ENCODE results near the gene ANKRD44. TPM values are rescaled to one million over a fixed set of nuclear protein-coding genes. Genes with fewer than 3 reads are reported as not detected.

ANKRD44 gene
- total RNA-seq, 2 experiments from 2014 or later, result 223 to 283 TPM

GRCh38 chr2:197196541-197197180 is 113.9 kb downstream of the ANKRD44 start:
- POLR2A ChIA-PET, result interaction anchor here (1.2 kb wide), 1 partner anchor 112 kb away, joined by 3 read pairs; no protein-coding TSS in a partner anchor
- no peaks in the 10 kb centered on the region for H3K9me3 Mint-ChIP-seq
- no peaks in the 10 kb centered on the region for H3K27me3 Mint-ChIP-seq
- CTCF ChIA-PET, result interaction anchor here (0.5 kb wide), 1 partner anchor 343 kb away, joined by 4 read pairs; no protein-coding TSS in a partner anchor
- peaks cover 39% of the 10 kb centered on the region for H3K36me3 Mint-ChIP-seq (ENCODE audit: low read depth)
- peaks cover 85% of the 10 kb centered on the region for H3K4me1 Mint-ChIP-seq
- no peak for DNase-seq
- H3K4me3 Mint-ChIP-seq, result peak overlapping the region; percentile 82
- peak overlapping the region; percentile 94 for H3K27ac Mint-ChIP-seq

- H3K27ac Mint-ChIP-seq, result peak overlapping the region; percentile 94
- no peaks in the 10 kb centered on the region for H3K27me3 Mint-ChIP-seq
- peaks cover 85% of the 10 kb centered on the region for H3K4me1 Mint-ChIP-seq
- CTCF ChIA-PET, result interaction anchor here (0.6 kb wide), 1 partner anchor 7 kb away, joined by 3 read pairs; no protein-coding TSS in a partner anchor
- no peaks in the 10 kb centered on the region for H3K9me3 Mint-ChIP-seq
- DNase-seq, result no peak
- POLR2A ChIA-PET, result interaction anchor here (1.2 kb wide), 1 partner anchor 113 kb away, joined by 3 read pairs; no protein-coding TSS in a partner anchor
- H3K36me3 Mint-ChIP-seq (ENCODE audit: low read depth), result peaks cover 32% of the 10 kb centered on the region
- H3K4me3 Mint-ChIP-seq, result peak overlapping the region; percentile 2
Observed at GRCh38 chr2:197195518-197195917, 115.1 kb downstream of the ANKRD44 start.

- POLR2A ChIA-PET, result interaction anchor here (0.6 kb wide), 2 partner anchors 45 to 116 kb away, joined by 3 to 5 read pairs; no protein-coding TSS in a partner anchor
- no peaks in the 10 kb centered on the region for H3K9me3 Mint-ChIP-seq
- H3K4me3 Mint-ChIP-seq, result peak overlapping the region; percentile 4
- peak; percentile 62 for DNase-seq
- H3K36me3 Mint-ChIP-seq (ENCODE audit: low read depth), result peaks cover 23% of the 10 kb centered on the region
- H3K4me1 Mint-ChIP-seq, result peaks cover 82% of the 10 kb centered on the region
- H3K27me3 Mint-ChIP-seq, result no peaks in the 10 kb centered on the region
- CTCF ChIA-PET, result interaction anchor here (0.9 to 2.2 kb wide), 6 partner anchors 13 to 119 kb away, joined by 3 to 8 read pairs (median 4); no protein-coding TSS in a partner anchor
- H3K27ac Mint-ChIP-seq, result peak overlapping the region; percentile 58
Observed at GRCh38 chr2:197191940-197192322, 118.6 kb downstream of the ANKRD44 start.

GRCh38 chr2:197191177-197191939 is 119.2 kb downstream of the ANKRD44 start:
- ChIA-PET CTCF (interaction anchor here (0.9 to 2.2 kb wide), 12 partner anchors 13 to 187 kb away, joined by 3 to 8 read pairs (median 4); no protein-coding TSS in a partner anchor), POLR2A (interaction anchor here (0.6 to 0.9 kb wide), 2 partner anchors 46 to 117 kb away, joined by 3 to 5 read pairs; no protein-coding TSS in a partner anchor)
- H3K9me3 Mint-ChIP-seq, result no peaks in the 10 kb centered on the region

GRCh38 chr2:197190100-197190432 is 120.5 kb downstream of the ANKRD44 start:
- ChIA-PET CTCF (interaction anchor here (0.6 to 2.2 kb wide), 9 partner anchors 17 to 236 kb away, joined by 3 to 8 read pairs (median 3); no protein-coding TSS in a partner anchor), POLR2A (no interaction called here)
- no peak for DNase-seq
- H3K27ac Mint-ChIP-seq, result no peak overlapping the region
- no peaks in the 10 kb centered on the region for H3K27me3 Mint-ChIP-seq
- H3K4me3 Mint-ChIP-seq, result no peak overlapping the region
- peaks cover 74% of the 10 kb centered on the region for H3K4me1 Mint-ChIP-seq
- no peaks in the 10 kb centered on the region for H3K9me3 Mint-ChIP-seq
- H3K36me3 Mint-ChIP-seq (ENCODE audit: low read depth), result peaks cover 30% of the 10 kb centered on the region

More at GRCh38 chr2:197191177-197191939, 119.2 kb downstream of the ANKRD44 start:
- H3K27ac Mint-ChIP-seq, result peak overlapping the region; percentile 58
- H3K36me3 Mint-ChIP-seq (ENCODE audit: low read depth), result peaks cover 21% of the 10 kb centered on the region
- H3K4me1 Mint-ChIP-seq, result peaks cover 79% of the 10 kb centered on the region
- DNase-seq, result peak; percentile 41
- peak overlapping the region; percentile 4 for H3K4me3 Mint-ChIP-seq
- no peaks in the 10 kb centered on the region for H3K27me3 Mint-ChIP-seq

GRCh38 chr2:197189426-197190099 is 121.0 kb downstream of the ANKRD44 start:
- Mint-ChIP-seq H3K9me3 (no peaks in the 10 kb centered on the region), H3K27me3 (no peaks in the 10 kb centered on the region), H3K36me3 (ENCODE audit: low read depth) (peaks cover 33% of the 10 kb centered on the region), H3K4me1 (peaks cover 70% of the 10 kb centered on the region), H3K4me3 (no peak overlapping the region), H3K27ac (no peak overlapping the region)
- DNase-seq, result no peak
- POLR2A ChIA-PET, result no interaction called here
- CTCF ChIA-PET, result interaction anchor here (0.6 to 1.7 kb wide), 4 partner anchors 17 to 236 kb away, joined by 3 to 4 read pairs (median 4); no protein-coding TSS in a partner anchor

- peaks cover 64% of the 10 kb centered on the region for H3K4me1 Mint-ChIP-seq
- ChIA-PET CTCF (interaction anchor here (1.7 kb wide), 1 partner anchor 163 kb away, joined by 4 read pairs; no protein-coding TSS in a partner anchor), POLR2A (no interaction called here)
- H3K27ac Mint-ChIP-seq, result peak overlapping the region; percentile 31
- no peaks in the 10 kb centered on the region for H3K9me3 Mint-ChIP-seq
- H3K36me3 Mint-ChIP-seq (ENCODE audit: low read depth), result peaks cover 57% of the 10 kb centered on the region
- no peaks in the 10 kb centered on the region for H3K27me3 Mint-ChIP-seq
- no peak for DNase-seq
- H3K4me3 Mint-ChIP-seq, result no peak overlapping the region
Observed at GRCh38 chr2:197185676-197186075, 124.9 kb downstream of the ANKRD44 start.

- H3K27ac Mint-ChIP-seq, result no peak overlapping the region
- H3K4me3 Mint-ChIP-seq, result no peak overlapping the region
- H3K4me1 Mint-ChIP-seq, result peaks cover 62% of the 10 kb centered on the region
- no peaks in the 10 kb centered on the region for H3K9me3 Mint-ChIP-seq
- H3K36me3 Mint-ChIP-seq (ENCODE audit: low read depth), result peaks cover 61% of the 10 kb centered on the region
- DNase-seq, result no peak
- ChIA-PET CTCF (interaction anchor here (1.7 to 1.9 kb wide), 2 partner anchors 17 to 164 kb away, joined by 4 to 5 read pairs; no protein-coding TSS in a partner anchor), POLR2A (no interaction called here)
- H3K27me3 Mint-ChIP-seq, result no peaks in the 10 kb centered on the region
Observed at GRCh38 chr2:197184959-197185586, 125.5 kb downstream of the ANKRD44 start.

GRCh38 chr2:197183355-197183754 is 127.2 kb downstream of the ANKRD44 start:
- Mint-ChIP-seq H3K27me3 (no peaks in the 10 kb centered on the region), H3K9me3 (no peaks in the 10 kb centered on the region), H3K4me1 (peaks cover 49% of the 10 kb centered on the region), H3K4me3 (no peak overlapping the region), H3K27ac (peak overlapping the region; percentile 14), H3K36me3 (ENCODE audit: low read depth) (peaks cover 73% of the 10 kb centered on the region)
- POLR2A ChIA-PET, result interaction anchor here (0.6 kb wide), 1 partner anchor 50 kb away, joined by 14 read pairs; no protein-coding TSS in a partner anchor
- DNase-seq, result no peak
- CTCF ChIA-PET, result interaction anchor here (1.8 to 1.9 kb wide), 2 partner anchors 14 to 15 kb away, joined by 5 to 7 read pairs; no protein-coding TSS in a partner anchor

- Mint-ChIP-seq H3K27me3 (no peaks in the 10 kb centered on the region), H3K4me1 (peaks cover 43% of the 10 kb centered on the region), H3K4me3 (no peak overlapping the region), H3K27ac (no peak overlapping the region), H3K36me3 (ENCODE audit: low read depth) (peaks cover 72% of the 10 kb centered on the region), H3K9me3 (no peaks in the 10 kb centered on the region)
- no peak for DNase-seq
- CTCF ChIA-PET, result interaction anchor here (1.8 kb wide), 1 partner anchor 14 kb away, joined by 7 read pairs; no protein-coding TSS in a partner anchor
- POLR2A ChIA-PET, result no interaction called here
Observed at GRCh38 chr2:197182668-197183067, 127.9 kb downstream of the ANKRD44 start.

GRCh38 chr2:197181491-197181890 is 129.1 kb downstream of the ANKRD44 start:
- no peak for DNase-seq
- Mint-ChIP-seq H3K27ac (no peak overlapping the region), H3K4me1 (peaks cover 35% of the 10 kb centered on the region), H3K4me3 (no peak overlapping the region), H3K27me3 (no peaks in the 10 kb centered on the region), H3K36me3 (ENCODE audit: low read depth) (peaks cover 65% of the 10 kb centered on the region), H3K9me3 (no peaks in the 10 kb centered on the region)
- ChIA-PET CTCF (interaction anchor here (0.9 to 1.8 kb wide), 4 partner anchors 12 to 18 kb away, joined by 3 to 7 read pairs (median 4); no protein-coding TSS in a partner anchor), POLR2A (no interaction called here)

Measured in activated CD4-positive, alpha-beta T cell treated with anti-CD3 and anti-CD28 coated beads, Interleukin-2, amount 10 ng/mL, durations not matched to agents 7 days and 5 days (primary cell).